Measurements from ENCODE around the gene IL13RA1.

The IL13RA1 gene

GRCh38 chrX:118688935-118689334 is 38.5 kb upstream of the IL13RA1 start:
- no peaks in the 10 kb centered on the region for H3K4me1 ChIP-seq (ENCODE audit: low read depth, poor library complexity, severe bottlenecking)
- H3K27ac ChIP-seq: no peak overlapping the region
- H3K36me3 ChIP-seq (ENCODE audit: insufficient read depth): no peaks in the 10 kb centered on the region

GRCh38 chrX:118693843-118694242 is 33.6 kb upstream of the IL13RA1 start:
- Histone ChIP-seq H3K4me3 (IDR thresholded peaks at IDR 0.05; ENCODE audit: insufficient read depth, low read depth, low read length) (no peak overlapping the region), H3K27me3 (ENCODE audit: insufficient read depth, low read depth) (no peaks in the 10 kb centered on the region), H3K9ac (no peak overlapping the region), H3K4me1 (ENCODE audit: low read depth, poor library complexity, severe bottlenecking) (no peaks in the 10 kb centered on the region), H4K20me1 (ENCODE audit: insufficient read depth) (no peaks in the 10 kb centered on the region), H3K36me3 (ENCODE audit: insufficient read depth) (no peaks in the 10 kb centered on the region), H3K4me2 (no peak overlapping the region), H3K27ac (no peak overlapping the region), H3K79me2 (ENCODE audit: insufficient read depth, low read depth) (no peaks in the 10 kb centered on the region), H2AFZ (ENCODE audit: low read depth) (no peak overlapping the region)
- no peak for TF ChIP-seq CTCF (conservative IDR thresholded peaks at IDR 0.05; ENCODE audit: low read depth, low read length)

More at GRCh38 chrX:118688935-118689334, 38.5 kb upstream of the IL13RA1 start:
- Histone ChIP-seq H3K79me2 (ENCODE audit: insufficient read depth, low read depth) (no peaks in the 10 kb centered on the region), H2AFZ (ENCODE audit: low read depth) (no peak overlapping the region), H3K27me3 (ENCODE audit: insufficient read depth, low read depth) (no peaks in the 10 kb centered on the region), H3K4me2 (no peak overlapping the region), H3K9ac (no peak overlapping the region), H4K20me1 (ENCODE audit: insufficient read depth) (no peaks in the 10 kb centered on the region), H3K4me3 (IDR thresholded peaks at IDR 0.05; ENCODE audit: insufficient read depth, low read depth, low read length) (no peak overlapping the region)
- TF ChIP-seq CTCF (conservative IDR thresholded peaks at IDR 0.05; ENCODE audit: low read depth, low read length): no peak

GRCh38 chrX:118694638-118695037 is 32.8 kb upstream of the IL13RA1 start:
- H3K4me2 ChIP-seq: no peak overlapping the region
- H3K27me3 ChIP-seq (ENCODE audit: insufficient read depth, low read depth): no peaks in the 10 kb centered on the region

GRCh38 chrX:118698516-118699170 is 28.8 kb upstream of the IL13RA1 start:
- H3K9ac ChIP-seq: no peak overlapping the region
- no peaks in the 10 kb centered on the region for H4K20me1 ChIP-seq (ENCODE audit: insufficient read depth)
- TF ChIP-seq CTCF (conservative IDR thresholded peaks at IDR 0.05; ENCODE audit: low read depth, low read length): no peak
- H3K27ac ChIP-seq: no peak overlapping the region
- no peaks in the 10 kb centered on the region for H3K79me2 ChIP-seq (ENCODE audit: insufficient read depth, low read depth)
- no peaks in the 10 kb centered on the region for H3K4me1 ChIP-seq (ENCODE audit: low read depth, poor library complexity, severe bottlenecking)
- no peak overlapping the region for H3K4me2 ChIP-seq
- H3K4me3 ChIP-seq (IDR thresholded peaks at IDR 0.05; ENCODE audit: insufficient read depth, low read depth, low read length): no peak overlapping the region
- no peaks in the 10 kb centered on the region for H3K27me3 ChIP-seq (ENCODE audit: insufficient read depth, low read depth)
- no peak overlapping the region for H2AFZ ChIP-seq (ENCODE audit: low read depth)
- H3K36me3 ChIP-seq (ENCODE audit: insufficient read depth): no peaks in the 10 kb centered on the region

More at GRCh38 chrX:118694638-118695037, 32.8 kb upstream of the IL13RA1 start:
- Histone ChIP-seq H4K20me1 (ENCODE audit: insufficient read depth) (no peaks in the 10 kb centered on the region), H3K9ac (no peak overlapping the region), H3K27ac (no peak overlapping the region), H3K4me1 (ENCODE audit: low read depth, poor library complexity, severe bottlenecking) (no peaks in the 10 kb centered on the region), H3K79me2 (ENCODE audit: insufficient read depth, low read depth) (no peaks in the 10 kb centered on the region), H3K4me3 (IDR thresholded peaks at IDR 0.05; ENCODE audit: insufficient read depth, low read depth, low read length) (no peak overlapping the region), H3K36me3 (ENCODE audit: insufficient read depth) (no peaks in the 10 kb centered on the region), H2AFZ (ENCODE audit: low read depth) (no peak overlapping the region)
- no peak for TF ChIP-seq CTCF (conservative IDR thresholded peaks at IDR 0.05; ENCODE audit: low read depth, low read length)
